SK-N-SH treated with all-trans-retinoic acid at 6 μM for 48 hours (cell line): Measurements from ENCODE around the gene MALRD1.

Experiments used
- ATAC-seq: fragments of 200-7000 bp; cut with Tn5 transposase; 3 replicates; pipeline ENCODE4 v1.9.1; 2020; ENCODE audit warnings: mild to moderate bottlenecking, moderate library complexity
- BACH2 ChIP-seq: fragments of 250-450 bp; sonication (Bioruptor Pico); IDR thresholded peaks from 2 replicates; pipeline ENCODE4 v1.9.0; 2021; ENCODE audit warnings: mild to moderate bottlenecking, borderline replicate concordance
- CSDC2 ChIP-seq: fragments of 250-450 bp; sonication (Bioruptor Pico); IDR thresholded peaks from 2 replicates; pipeline ENCODE4 v1.5.0; 2020; ENCODE audit warnings: mild to moderate bottlenecking, moderate library complexity
- ESRRG ChIP-seq: fragments of 250-450 bp; sonication (Bioruptor Pico); IDR thresholded peaks from 2 replicates; pipeline ENCODE4 v1.6.1; 2021; ENCODE audit warnings: mild to moderate bottlenecking
- GLIS3 ChIP-seq: fragments of 250-450 bp; sonication (Bioruptor Pico); IDR thresholded peaks from 2 replicates; pipeline ENCODE4 v1.5.0; 2020; ENCODE audit warnings: mild to moderate bottlenecking, moderate library complexity
- ISL1 ChIP-seq: fragments of 250-450 bp; sonication (Bioruptor Pico); IDR thresholded peaks from 2 replicates; pipeline ENCODE4 v2.1.2; 2022; ENCODE audit warnings: mild to moderate bottlenecking, moderate library complexity
- PATZ1 ChIP-seq: fragments of 250-450 bp; sonication (Bioruptor Pico); IDR thresholded peaks from 2 replicates; pipeline ENCODE4 v1.8.0; 2020; ENCODE audit warnings: mild to moderate bottlenecking, moderate library complexity, borderline replicate concordance
- POU6F1 ChIP-seq: fragments of 250-450 bp; sonication (Bioruptor Pico); IDR thresholded peaks from 2 replicates; pipeline ENCODE4 v1.8.0; 2021; ENCODE audit warnings: low read depth, mild to moderate bottlenecking, moderate library complexity, borderline replicate concordance
- PPARA ChIP-seq: fragments of 250-450 bp; sonication (Bioruptor Pico); IDR thresholded peaks from 2 replicates; pipeline ENCODE4 v1.5.0; 2020; ENCODE audit warnings: mild to moderate bottlenecking, borderline replicate concordance
- RARB ChIP-seq: fragments of 250-450 bp; sonication (Bioruptor Pico); IDR thresholded peaks from 2 replicates; pipeline ENCODE4 v1.8.0; 2021; ENCODE audit warnings: mild to moderate bottlenecking, moderate library complexity
- SNAI2 ChIP-seq: fragments of 250-450 bp; sonication (Bioruptor Pico); IDR thresholded peaks from 2 replicates; pipeline ENCODE4 v1.5.0; 2020; ENCODE audit warnings: mild to moderate bottlenecking, moderate library complexity
- TCF4 ChIP-seq: fragments of 250-450 bp; sonication (Bioruptor Pico); IDR thresholded peaks from 2 replicates; pipeline ENCODE4 v1.8.0; 2021; ENCODE audit warnings: mild to moderate bottlenecking, moderate library complexity, borderline replicate concordance
- TOX ChIP-seq: fragments of 250-450 bp; sonication (Bioruptor Pico); IDR thresholded peaks from 2 replicates; pipeline ENCODE4 v1.8.0; 2021; ENCODE audit warnings: mild to moderate bottlenecking, moderate library complexity, borderline replicate concordance
- ZC3H10 ChIP-seq: fragments of 250-450 bp; sonication (Bioruptor Pico); IDR thresholded peaks from 2 replicates; pipeline ENCODE4 v1.5.1; 2021; ENCODE audit warnings: mild to moderate bottlenecking, moderate library complexity
- ZFP3 ChIP-seq: fragments of 250-450 bp; sonication (Bioruptor Pico); IDR thresholded peaks from 2 replicates; pipeline ENCODE4 v1.5.0; 2020; ENCODE audit warnings: mild to moderate bottlenecking, moderate library complexity
- ZFP30 ChIP-seq: fragments of 450-650 bp; formaldehyde crosslinking; IDR thresholded peaks from 2 replicates; pipeline ENCODE4 v1.5.0; 2022; ENCODE audit warnings: mild to moderate bottlenecking, moderate library complexity
- ZNF565 ChIP-seq: fragments of 450-650 bp; formaldehyde crosslinking; conservative IDR thresholded peaks from 2 replicates; pipeline ENCODE4 v1.5.0; 2020; ENCODE audit warnings: low read depth, mild to moderate bottlenecking, moderate library complexity
- ZNF70 ChIP-seq: fragments of 450-650 bp; formaldehyde crosslinking; IDR thresholded peaks from 2 replicates; pipeline ENCODE4 v1.5.0; 2020; ENCODE audit warnings: mild to moderate bottlenecking, moderate library complexity
- ZNF8 ChIP-seq: fragments of 450-650 bp; formaldehyde crosslinking; IDR thresholded peaks from 2 replicates; pipeline ENCODE4 v1.5.0; 2020; ENCODE audit warnings: mild to moderate bottlenecking, moderate library complexity
- TF ChIP-seq, protein P1 (sequence below): fragments of 250-450 bp; sonication (Bioruptor Pico); IDR thresholded peaks from 2 replicates; pipeline ENCODE4 v1.5.0; 2020; ENCODE audit warnings: mild to moderate bottlenecking, moderate library complexity
- TF ChIP-seq, protein P2 (sequence below): fragments of 250-450 bp; sonication (Bioruptor Pico); IDR thresholded peaks from 2 replicates; pipeline ENCODE4 v1.5.1; 2020; ENCODE audit warnings: low read depth, mild to moderate bottlenecking, moderate library complexity

MALRD1 gene

DNA sequence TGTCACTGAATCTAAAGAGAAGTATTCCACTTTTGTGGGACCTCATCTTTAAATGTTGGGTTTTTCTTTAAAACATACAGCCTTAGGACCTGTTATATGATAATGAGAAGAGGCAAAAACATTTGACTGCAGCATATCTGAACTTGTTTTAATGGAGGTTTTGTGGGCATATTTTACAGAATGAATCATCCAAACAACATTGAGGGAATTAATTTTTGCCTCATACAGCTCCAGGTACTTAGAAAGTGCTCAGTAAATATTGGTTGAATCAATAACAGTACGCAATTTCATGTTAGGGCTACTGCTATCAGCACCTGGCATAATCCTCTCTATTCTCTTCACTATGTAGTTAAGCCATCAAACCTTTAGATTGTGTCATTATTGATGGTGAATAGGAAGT, 115.9 kb downstream of the MALRD1 start:
- ATAC-seq, result no peak
- no peak for TF ChIP-seq TOX (CRISPR knock-in tag)
- no peak for TF ChIP-seq ZFP3 (CRISPR knock-in tag)
- no peak for TF ChIP-seq ZNF70
- TF ChIP-seq, protein P1, sequence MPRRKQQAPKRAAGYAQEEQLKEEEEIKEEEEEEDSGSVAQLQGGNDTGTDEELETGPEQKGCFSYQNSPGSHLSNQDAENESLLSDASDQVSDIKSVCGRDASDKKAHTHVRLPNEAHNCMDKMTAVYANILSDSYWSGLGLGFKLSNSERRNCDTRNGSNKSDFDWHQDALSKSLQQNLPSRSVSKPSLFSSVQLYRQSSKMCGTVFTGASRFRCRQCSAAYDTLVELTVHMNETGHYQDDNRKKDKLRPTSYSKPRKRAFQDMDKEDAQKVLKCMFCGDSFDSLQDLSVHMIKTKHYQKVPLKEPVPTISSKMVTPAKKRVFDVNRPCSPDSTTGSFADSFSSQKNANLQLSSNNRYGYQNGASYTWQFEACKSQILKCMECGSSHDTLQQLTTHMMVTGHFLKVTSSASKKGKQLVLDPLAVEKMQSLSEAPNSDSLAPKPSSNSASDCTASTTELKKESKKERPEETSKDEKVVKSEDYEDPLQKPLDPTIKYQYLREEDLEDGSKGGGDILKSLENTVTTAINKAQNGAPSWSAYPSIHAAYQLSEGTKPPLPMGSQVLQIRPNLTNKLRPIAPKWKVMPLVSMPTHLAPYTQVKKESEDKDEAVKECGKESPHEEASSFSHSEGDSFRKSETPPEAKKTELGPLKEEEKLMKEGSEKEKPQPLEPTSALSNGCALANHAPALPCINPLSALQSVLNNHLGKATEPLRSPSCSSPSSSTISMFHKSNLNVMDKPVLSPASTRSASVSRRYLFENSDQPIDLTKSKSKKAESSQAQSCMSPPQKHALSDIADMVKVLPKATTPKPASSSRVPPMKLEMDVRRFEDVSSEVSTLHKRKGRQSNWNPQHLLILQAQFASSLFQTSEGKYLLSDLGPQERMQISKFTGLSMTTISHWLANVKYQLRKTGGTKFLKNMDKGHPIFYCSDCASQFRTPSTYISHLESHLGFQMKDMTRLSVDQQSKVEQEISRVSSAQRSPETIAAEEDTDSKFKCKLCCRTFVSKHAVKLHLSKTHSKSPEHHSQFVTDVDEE (CRISPR knock-in tag), result no peak
- TF ChIP-seq, protein P2, sequence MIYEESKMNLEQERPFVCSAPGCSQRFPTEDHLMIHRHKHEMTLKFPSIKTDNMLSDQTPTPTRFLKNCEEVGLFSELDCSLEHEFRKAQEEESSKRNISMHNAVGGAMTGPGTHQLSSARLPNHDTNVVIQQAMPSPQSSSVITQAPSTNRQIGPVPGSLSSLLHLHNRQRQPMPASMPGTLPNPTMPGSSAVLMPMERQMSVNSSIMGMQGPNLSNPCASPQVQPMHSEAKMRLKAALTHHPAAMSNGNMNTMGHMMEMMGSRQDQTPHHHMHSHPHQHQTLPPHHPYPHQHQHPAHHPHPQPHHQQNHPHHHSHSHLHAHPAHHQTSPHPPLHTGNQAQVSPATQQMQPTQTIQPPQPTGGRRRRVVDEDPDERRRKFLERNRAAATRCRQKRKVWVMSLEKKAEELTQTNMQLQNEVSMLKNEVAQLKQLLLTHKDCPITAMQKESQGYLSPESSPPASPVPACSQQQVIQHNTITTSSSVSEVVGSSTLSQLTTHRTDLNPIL (CRISPR knock-in tag), result no peak
- no peak for TF ChIP-seq ZNF8 (CRISPR knock-in tag)
- no peak for TF ChIP-seq ISL1 (CRISPR knock-in tag)
- TF ChIP-seq SNAI2 (CRISPR knock-in tag), result no peak
- no peak for TF ChIP-seq ZC3H10 (CRISPR knock-in tag)
- TF ChIP-seq POU6F1 (CRISPR knock-in tag), result no peak

GRCh38 chr10:19168584-19168983, 120.0 kb downstream of the MALRD1 start:
- ATAC-seq, result no peak
- TF ChIP-seq TOX (CRISPR knock-in tag) (no peak), ISL1 (CRISPR knock-in tag) (no peak), TCF4 (CRISPR knock-in tag) (no peak), CSDC2 (CRISPR knock-in tag) (no peak), POU6F1 (CRISPR knock-in tag) (no peak), ZC3H10 (CRISPR knock-in tag) (no peak), ESRRG (CRISPR knock-in tag) (no peak), PPARA (CRISPR knock-in tag) (no peak), ZNF70 (no peak), ZFP3 (CRISPR knock-in tag) (no peak), ZNF565 (CRISPR knock-in tag) (no peak), GLIS3 (CRISPR knock-in tag) (no peak), ZNF8 (CRISPR knock-in tag) (no peak), SNAI2 (CRISPR knock-in tag) (no peak), ZFP30 (no peak), BACH2 (CRISPR knock-in tag) (no peak), RARB (no peak), PATZ1 (no peak)
- TF ChIP-seq, protein P1 (CRISPR knock-in tag), result no peak
- TF ChIP-seq, protein P2 (CRISPR knock-in tag), result no peak
